Endodermal cell (in vitro differentiated cells): ENCODE measurements around the gene ABCB11. TPM values are rescaled to one million over a fixed set of nuclear protein-coding genes. Genes with fewer than 3 reads are reported as not detected.
A peak's percentile ranks its signal among the peaks of the same experiment; 100 is the strongest.

Experiments used
- DNase-seq: peaks from one replicate; pipeline ENCODE4 v3.0.0-alpha.2; 2017
- H3K27ac ChIP-seq: 2 replicates; pipeline ENCODE4 v1.5.1; 2013; ENCODE audit warnings: mild to moderate bottlenecking, low read depth, low read length, moderate library complexity
- H3K27me3 ChIP-seq: 2 replicates; pipeline ENCODE4 v1.6.1; 2013; ENCODE audit warnings: mild to moderate bottlenecking, low read length, moderate library complexity; ENCODE audit not compliant: insufficient read depth, control insufficient read depth, poor library complexity, severe bottlenecking
- H3K36me3 ChIP-seq: 2 replicates; pipeline ENCODE4 v1.7.0; 2013; ENCODE audit warnings: mild to moderate bottlenecking, low read length, moderate library complexity; ENCODE audit not compliant: control insufficient read depth, insufficient read depth
- H3K4me1 ChIP-seq: one replicate; pipeline ENCODE4 v1.7.0; 2013; ENCODE audit warnings: low read length; ENCODE audit not compliant: control insufficient read depth, insufficient read depth
- H3K4me3 ChIP-seq: 2 replicates; pipeline ENCODE4 v1.5.1; 2013; ENCODE audit warnings: mild to moderate bottlenecking, low read length, moderate library complexity
- H3K9ac ChIP-seq: 2 replicates; pipeline ENCODE4 v1.6.1; 2013; ENCODE audit warnings: mild to moderate bottlenecking, low read length, moderate library complexity; ENCODE audit not compliant: poor library complexity, severe bottlenecking; ENCODE audit errors: extremely low read depth
- H3K9me3 ChIP-seq: 2 replicates; pipeline ENCODE4 v1.6.1; 2013; ENCODE audit warnings: mild to moderate bottlenecking, low read length, moderate library complexity; ENCODE audit not compliant: control insufficient read depth
- H3K27ac Mint-ChIP-seq: 2 replicates; pipeline ENCODE4 v1.8.0; 2020; ENCODE audit warnings: mixed read lengths
- H3K27me3 Mint-ChIP-seq: 2 replicates; pipeline ENCODE4 v1.8.0; 2021; ENCODE audit warnings: mild to moderate bottlenecking, mixed read lengths; ENCODE audit not compliant: insufficient read depth
- H3K36me3 Mint-ChIP-seq: 2 replicates; pipeline ENCODE4 v1.8.0; 2020; ENCODE audit warnings: low read depth, mixed read lengths
- H3K4me1 Mint-ChIP-seq: 2 replicates; pipeline ENCODE4 v1.8.0; 2020; ENCODE audit warnings: mixed read lengths
- H3K4me3 Mint-ChIP-seq: 2 replicates; pipeline ENCODE4 v1.8.0; 2020; ENCODE audit warnings: mild to moderate bottlenecking, moderate library complexity, mixed read lengths
- H3K9me3 Mint-ChIP-seq: 2 replicates; pipeline ENCODE4 v1.8.0; 2020; ENCODE audit warnings: mild to moderate bottlenecking, mixed read lengths
- CTCF ChIP-seq: fragments of 200-600 bp; sonication (generic); conservative IDR thresholded peaks from 2 replicates; pipeline ENCODE4 v1.5.0; 2021; ENCODE audit warnings: antibody characterized with exemption, mild to moderate bottlenecking
- WGBS, 2 experiments: methylation state at CpG; one replicate each; pipeline versions ENCODE4 v1.1.5 to v1.1.7; 2013; ENCODE audit warnings: missing lambda C conversion rate in 2 of 2, mixed read lengths in 1 of 2; ENCODE audit not compliant: insufficient coverage in 1 of 2, insufficient read length in 1 of 2; 5-methylcytosine and 5-hydroxymethylcytosine counted together
- total RNA-seq, 2 donors: library from RNA; stranded (reverse); fragmentation: NEBNext Ultra II Directional in 1 of 2; extraction: Animal tissue kit (Norgen Biotek cat#: 25700) in 1 of 2; gene quantifications; 2 replicates in 1 of 2; 3 replicates in 1 of 2; pipeline ENCODE4 v1.2.1, GENCODE V29; 2021

Gene ABCB11
- total RNA-seq, 2 donors from 2014 or later, result 0.04 TPM

DNA sequence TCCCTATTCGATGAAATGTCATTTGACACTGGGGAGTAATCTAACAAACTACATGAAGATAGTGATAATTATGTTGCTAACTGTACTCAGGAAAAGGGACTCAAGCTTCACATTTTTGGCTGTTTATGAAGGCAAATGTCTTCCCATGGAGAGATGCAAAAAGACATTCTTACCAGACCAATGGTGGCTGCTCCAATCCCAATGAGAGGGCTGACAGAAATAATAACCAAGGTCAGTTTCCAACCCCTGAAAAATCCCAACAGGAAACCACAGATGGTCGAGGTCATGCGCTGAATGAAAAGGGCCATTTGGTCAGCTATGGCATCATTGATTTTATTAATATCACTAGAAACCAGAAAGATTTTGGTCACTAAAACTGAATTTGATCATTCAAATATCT is 37.6 kb downstream of the ABCB11 start:
- no peak overlapping the region for H3K27ac ChIP-seq
- Mint-ChIP-seq H3K4me3 (no peak overlapping the region), H3K9me3 (no peaks in the 10 kb centered on the region), H3K4me1 (peaks cover 27% of the 10 kb centered on the region), H3K27me3 (peaks cover 31% of the 10 kb centered on the region), H3K36me3 (no peaks in the 10 kb centered on the region), H3K27ac (no peak overlapping the region)
- H3K9ac ChIP-seq, result no peak overlapping the region
- H3K36me3 ChIP-seq, result no peaks in the 10 kb centered on the region
- TF ChIP-seq CTCF, result no peak
- peaks cover 7% of the 10 kb centered on the region for H3K4me1 ChIP-seq
- no peak for DNase-seq
- H3K9me3 ChIP-seq, result no peaks in the 10 kb centered on the region
- no peaks in the 10 kb centered on the region for H3K27me3 ChIP-seq
- H3K4me3 ChIP-seq, result peak overlapping the region; percentile 1
- WGBS, 2 experiments, result 79 to 100% methylated on average over 1 to 3 of the region's 3 CpGs

DNA sequence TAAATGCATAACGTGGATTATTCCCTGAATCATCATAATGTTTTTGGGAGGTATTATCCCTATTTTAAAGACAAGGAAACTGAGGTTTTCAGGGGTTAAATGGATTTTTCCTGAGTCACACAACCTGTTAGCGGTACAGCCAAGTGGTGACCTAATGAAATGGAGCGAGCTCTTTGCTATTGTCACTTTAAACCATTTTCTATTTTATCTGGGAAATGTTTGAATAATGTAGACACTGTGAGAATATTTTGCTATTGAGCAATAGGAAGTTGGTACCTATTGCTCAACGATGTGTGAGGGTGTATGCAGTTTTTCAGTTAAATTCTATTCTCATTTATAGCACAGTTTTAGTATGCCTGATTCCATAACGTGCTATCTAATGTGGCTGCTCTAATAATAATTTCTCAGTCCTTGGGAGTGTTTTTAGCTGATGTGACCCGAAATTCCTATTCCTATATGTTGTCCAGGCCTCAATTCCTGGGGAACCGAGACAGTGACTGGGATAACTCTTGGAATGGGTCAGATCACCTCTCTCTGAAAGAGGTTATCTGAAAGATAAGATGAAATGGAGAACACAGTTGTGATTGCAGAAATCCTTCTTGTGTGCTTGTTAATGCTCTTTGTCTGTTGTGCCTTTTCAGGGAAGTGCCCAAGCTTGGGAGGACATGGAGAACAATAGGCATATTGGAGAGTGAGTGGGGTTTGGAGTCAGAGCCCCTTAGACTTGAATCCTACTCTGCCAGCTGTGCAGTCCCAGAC is 38.4 kb downstream of the ABCB11 start:
- H3K9me3 Mint-ChIP-seq, result no peaks in the 10 kb centered on the region
- Histone ChIP-seq H3K36me3 (no peaks in the 10 kb centered on the region), H3K27ac (no peak overlapping the region), H3K4me1 (peaks cover 7% of the 10 kb centered on the region), H3K9ac (no peak overlapping the region), H3K27me3 (no peaks in the 10 kb centered on the region), H3K4me3 (peak overlapping the region; percentile 1), H3K9me3 (no peaks in the 10 kb centered on the region)
- TF ChIP-seq CTCF, result no peak
- no peak for DNase-seq
- H3K4me3 Mint-ChIP-seq, result no peak overlapping the region
- 83 to 87% methylated on average over 5 to 7 of the region's 7 CpGs for WGBS, 2 experiments
- H3K27ac Mint-ChIP-seq, result no peak overlapping the region
- peaks cover 27% of the 10 kb centered on the region for H3K4me1 Mint-ChIP-seq
- no peaks in the 10 kb centered on the region for H3K36me3 Mint-ChIP-seq
- H3K27me3 Mint-ChIP-seq, result peaks cover 33% of the 10 kb centered on the region

DNA sequence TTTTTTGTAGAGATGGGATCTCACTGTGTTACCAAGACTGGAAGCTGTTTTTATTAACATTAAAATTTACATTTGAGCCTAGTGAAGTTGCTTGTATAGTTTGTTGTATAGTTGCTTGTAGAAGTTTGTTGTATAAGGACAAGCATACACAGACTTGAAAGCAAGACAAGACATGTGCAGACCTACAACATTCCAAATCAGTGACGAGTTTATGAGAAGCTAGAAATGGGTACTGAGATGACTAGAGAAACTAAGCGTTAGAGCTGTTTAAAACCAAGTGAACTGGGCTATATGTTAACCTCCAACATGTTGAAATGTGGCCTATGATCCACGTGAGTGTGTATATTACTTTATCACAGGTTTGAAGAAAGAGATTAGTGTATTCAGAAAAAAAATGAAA is 39.1 kb downstream of the ABCB11 start:
- H3K27ac Mint-ChIP-seq, result no peak overlapping the region
- H3K27ac ChIP-seq, result no peak overlapping the region

More for the DNA sequence above, 39.1 kb downstream of the ABCB11 start:
- Histone ChIP-seq H3K9ac (no peak overlapping the region), H3K4me3 (no peak overlapping the region), H3K4me1 (peaks cover 7% of the 10 kb centered on the region), H3K36me3 (no peaks in the 10 kb centered on the region), H3K9me3 (no peaks in the 10 kb centered on the region), H3K27me3 (no peaks in the 10 kb centered on the region)
- no peak for DNase-seq
- peaks cover 28% of the 10 kb centered on the region for H3K27me3 Mint-ChIP-seq
- H3K4me1 Mint-ChIP-seq, result peaks cover 27% of the 10 kb centered on the region
- TF ChIP-seq CTCF, result no peak
- 88 to 98% methylated on average over 3 of the region's 3 CpGs for WGBS, 2 experiments
- H3K4me3 Mint-ChIP-seq, result no peak overlapping the region
- H3K36me3 Mint-ChIP-seq, result no peaks in the 10 kb centered on the region
- no peaks in the 10 kb centered on the region for H3K9me3 Mint-ChIP-seq
